NT2/D1 (cell line): Measurements from ENCODE around the gene ANAPC7.

ENCODE experiments used
- SUZ12 ChIP-seq: IDR thresholded peaks from 2 replicates; pipeline ENCODE4 v1.6.1; 2011; ENCODE audit not compliant: insufficient read length, insufficient read depth; ENCODE audit errors: extremely low read depth
- YY1 ChIP-seq: IDR thresholded peaks from 2 replicates; pipeline ENCODE4 v1.6.1; 2011; ENCODE audit not compliant: insufficient read length, insufficient read depth
- ZNF274 ChIP-seq: IDR thresholded peaks from 2 replicates; pipeline ENCODE4 v1.6.1; 2011; ENCODE audit warnings: mild to moderate bottlenecking, low read depth, low read length

DNA sequence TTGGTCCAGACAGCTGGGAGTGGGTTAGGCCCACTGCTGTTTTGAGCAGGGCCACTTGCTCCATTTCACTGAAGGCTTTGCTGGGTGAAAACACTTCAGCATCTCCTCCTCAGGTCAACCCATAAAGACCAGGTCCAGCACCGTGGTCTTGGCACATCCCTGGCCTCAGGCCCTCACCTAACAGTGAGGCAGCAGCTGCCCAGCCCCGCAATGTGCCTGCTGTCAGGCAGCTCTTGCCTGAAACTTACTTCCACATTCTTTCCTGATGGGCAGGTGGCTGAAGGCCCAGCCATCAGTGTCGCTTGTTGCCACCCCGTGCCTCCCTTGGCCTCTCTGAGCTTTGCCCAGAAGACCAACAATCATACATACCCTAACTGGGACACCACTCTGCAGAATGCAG lies 54.4 kb downstream of the ANAPC7 start:
- no peak for TF ChIP-seq SUZ12
- no peak for TF ChIP-seq YY1
- TF ChIP-seq ZNF274: no peak
